Astrocyte of the spinal cord (primary cell): ENCODE measurements around the gene BTBD10.

Source experiments
- DNase-seq: peaks from one replicate; pipeline ENCODE4 v3.0.0; 2011; ENCODE audit warnings: low read depth, low spot score
- H3K4me3 ChIP-seq: 2 replicates; pipeline ENCODE4 v1.5.1; 2011; ENCODE audit warnings: low read depth, mild to moderate bottlenecking, low read length, moderate library complexity
- CTCF ChIP-seq: IDR thresholded peaks from 2 replicates; pipeline ENCODE4 v1.5.1; 2012; ENCODE audit warnings: low read depth, mild to moderate bottlenecking, low read length, inconsistent platforms
- in situ Hi-C: cut with HindIII; loops from 2 replicates; pipeline ENCODE4 v1.10.0; 2017; ENCODE audit warnings: low sequenced_read_pairs

The BTBD10 gene

GRCh38 chr11:13380731-13381130, 82.3 kb downstream of the BTBD10 start:
- DNase-seq, result no peak
- in situ Hi-C loops, result no loop called here
- H3K4me3 ChIP-seq, result no peak overlapping the region
- no peak for TF ChIP-seq CTCF

DNA sequence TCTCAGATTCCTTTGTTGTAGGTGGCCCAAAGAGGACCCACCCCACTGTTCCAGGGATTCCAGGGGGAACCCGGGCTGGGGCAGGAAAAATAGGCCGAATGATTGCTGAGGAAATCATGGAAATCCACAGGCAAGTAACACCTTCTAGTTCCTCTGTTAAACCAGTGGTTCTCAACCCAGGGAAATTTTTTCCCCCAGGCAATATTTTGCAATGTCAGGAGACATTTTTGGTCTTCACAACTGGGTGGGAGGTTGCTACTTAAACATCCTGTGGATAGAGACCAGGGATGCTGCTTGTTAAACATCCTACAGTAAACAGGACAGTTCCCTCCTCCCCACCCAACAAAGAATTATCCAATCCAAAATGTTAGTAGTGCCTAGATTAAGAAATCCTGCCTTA, 84.7 kb downstream of the BTBD10 start:
- TF ChIP-seq CTCF, result no peak
- H3K4me3 ChIP-seq, result no peak overlapping the region
- in situ Hi-C loops, result no loop called here
- DNase-seq, result no peak

- no peak for DNase-seq
- no peak for TF ChIP-seq CTCF
- in situ Hi-C loops, result no loop called here
- no peak overlapping the region for H3K4me3 ChIP-seq
Measured at GRCh38 chr11:13376838-13377237, 86.2 kb downstream of the BTBD10 start.

GRCh38 chr11:13376402-13376801, 86.6 kb downstream of the BTBD10 start:
- in situ Hi-C loops, result no loop called here
- no peak overlapping the region for H3K4me3 ChIP-seq
- no peak for TF ChIP-seq CTCF
- DNase-seq, result no peak

DNA sequence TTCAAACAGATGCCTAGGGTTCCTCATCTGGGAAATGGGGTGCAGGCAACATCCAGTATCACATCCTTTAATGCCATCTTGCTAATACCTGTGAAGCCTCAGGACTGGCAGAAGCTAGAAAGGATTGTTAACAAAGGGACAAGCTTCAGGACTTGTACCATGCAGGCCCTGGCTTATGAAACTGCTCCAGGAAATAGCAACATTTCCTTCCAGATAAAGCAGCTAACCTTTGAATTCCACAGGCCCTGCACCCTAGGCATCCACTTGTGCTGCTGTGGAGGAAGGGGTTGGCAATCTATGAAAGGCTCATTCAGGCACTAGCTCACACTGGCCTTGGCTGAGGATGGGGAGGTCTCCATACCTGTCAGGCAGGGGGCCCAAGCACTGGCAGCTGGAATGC, 87.2 kb downstream of the BTBD10 start:
- no peak for DNase-seq
- in situ Hi-C loops, result no loop called here

DNA sequence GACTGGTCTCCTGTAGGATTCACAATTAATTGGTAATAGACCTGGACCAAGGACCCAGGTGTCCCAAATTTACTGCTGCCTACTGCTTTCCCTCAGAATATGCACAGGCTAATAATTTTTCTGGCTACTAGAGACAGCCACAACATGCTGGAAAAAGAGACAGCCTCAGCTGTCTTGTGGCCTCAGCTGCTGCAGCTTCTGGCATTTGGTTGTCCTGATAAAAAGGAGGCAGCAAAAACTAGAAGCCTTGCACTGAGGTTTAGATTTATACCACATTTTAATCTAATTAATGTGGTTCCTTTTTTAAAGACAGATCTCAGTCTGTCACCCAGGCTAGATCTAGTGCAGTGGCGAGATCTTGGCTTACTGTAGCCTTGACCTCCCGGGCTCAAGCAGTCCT, 89.8 kb downstream of the BTBD10 start:
- H3K4me3 ChIP-seq, result no peak overlapping the region

More for the DNA sequence above, 87.2 kb downstream of the BTBD10 start:
- no peak for TF ChIP-seq CTCF
- no peak overlapping the region for H3K4me3 ChIP-seq

More for the DNA sequence above, 89.8 kb downstream of the BTBD10 start:
- no peak for TF ChIP-seq CTCF
- DNase-seq, result no peak
- in situ Hi-C loops, result no loop called here
